Fibroblast of lung (primary cell): Measurements from ENCODE around the gene NDEL1. TPM values are rescaled to one million over a fixed set of nuclear protein-coding genes. Genes with fewer than 3 reads are reported as not detected.

Experiments
- DNase-seq, 2 donors: peaks; one replicate each; pipeline versions ENCODE4 v3.0.0 to v3.0.0-alpha.2; 2010; ENCODE audit warnings: low read depth in 2 of 2
- H2AFZ ChIP-seq: 2 replicates; pipeline ENCODE4 v1.5.1; 2012; ENCODE audit warnings: low read length, control low read depth, inconsistent platforms
- H3K27ac ChIP-seq: 2 replicates; pipeline ENCODE4 v1.5.1; 2011; ENCODE audit warnings: low read length, control low read depth; ENCODE audit not compliant: insufficient read depth
- H3K27me3 ChIP-seq: 2 replicates; pipeline ENCODE4 v1.5.1; 2011; ENCODE audit warnings: mild to moderate bottlenecking, low read length; ENCODE audit not compliant: control insufficient read depth, insufficient read depth
- H3K36me3 ChIP-seq: 2 replicates; pipeline ENCODE4 v1.5.1; 2011; ENCODE audit warnings: low read length; ENCODE audit not compliant: control insufficient read depth, insufficient read depth
- H3K4me1 ChIP-seq: 2 replicates; pipeline ENCODE4 v1.5.1; 2011; ENCODE audit warnings: low read length; ENCODE audit not compliant: control insufficient read depth, insufficient read depth; ENCODE audit errors: extremely low read depth
- H3K4me2 ChIP-seq: 2 replicates; pipeline ENCODE4 v1.5.1; 2011; ENCODE audit warnings: low read length, control low read depth; ENCODE audit not compliant: insufficient read depth; ENCODE audit errors: extremely low read depth
- H3K4me3 ChIP-seq, 4 experiments: fragments of 200-600 bp in 1 of 4; sonication (generic) in 1 of 4; replicated peaks in 1 of 4; 2 replicates each; pipeline ENCODE4 v1.5.1; 2011 to 2016; ENCODE audit warnings: low read length in 4 of 4, low read depth in 3 of 4, mild to moderate bottlenecking in 3 of 4, control low read depth in 2 of 4, inconsistent platforms in 1 of 4, mixed read lengths in 1 of 4; ENCODE audit not compliant: insufficient read depth in 1 of 4; ENCODE audit errors: control extremely low read depth in 1 of 4
- H3K79me2 ChIP-seq: 2 replicates; pipeline ENCODE4 v1.5.1; 2012; ENCODE audit warnings: mild to moderate bottlenecking, low read length, inconsistent platforms; ENCODE audit not compliant: control insufficient read depth, insufficient read depth
- H3K9ac ChIP-seq: 2 replicates; pipeline ENCODE4 v1.5.1; 2011; ENCODE audit warnings: mild to moderate bottlenecking, low read length, control low read depth; ENCODE audit not compliant: insufficient read depth
- H3K9me3 ChIP-seq: 2 replicates; pipeline ENCODE4 v1.5.1; 2012; ENCODE audit warnings: low read depth, low read length; ENCODE audit not compliant: control insufficient read depth, insufficient read depth
- H4K20me1 ChIP-seq: 2 replicates; pipeline ENCODE4 v1.5.1; 2011; ENCODE audit warnings: low read length; ENCODE audit not compliant: control insufficient read depth, insufficient read depth; ENCODE audit errors: extremely low read depth
- CTCF ChIP-seq, 2 donors: IDR thresholded peaks in 1 of 2; conservative IDR thresholded peaks in 1 of 2; 1 replicate in 1 of 2; 2 replicates in 1 of 2; pipeline ENCODE4 v1.5.1; 2011 to 2012; ENCODE audit warnings: low read length in 2 of 2, control low read depth in 1 of 2, inconsistent platforms in 1 of 2, low read depth in 1 of 2, mild to moderate bottlenecking in 1 of 2
- EZH2 ChIP-seq: IDR thresholded peaks from 2 replicates; pipeline ENCODE4 v1.5.1; 2012; ENCODE audit warnings: low read length, control low read depth, mild to moderate bottlenecking; ENCODE audit errors: missing control alignments
- polyA plus RNA-seq, 2 donors: library from polyadenylated mRNA; depleted of rRNA in 1 of 2; stranded (reverse) in 1 of 2; unstranded in 1 of 2; fragments of >200 nt; gene quantifications; 2 replicates each; pipeline ENCODE4 v1.2.1, GENCODE V29; 2011 to 2012; ENCODE audit warnings: missing spikeins in 1 of 2
- total RNA-seq: library from RNA; depleted of rRNA; stranded (reverse); fragments of >200 nt; gene quantifications from 2 replicates; pipeline ENCODE4 v1.2.1, GENCODE V29; 2014

Gene NDEL1
- total and polyA plus RNA-seq, 2 donors (not counting 1 experiment from before 2014, with no cell fraction given) = 45.4 to 88.6 TPM

DNA sequence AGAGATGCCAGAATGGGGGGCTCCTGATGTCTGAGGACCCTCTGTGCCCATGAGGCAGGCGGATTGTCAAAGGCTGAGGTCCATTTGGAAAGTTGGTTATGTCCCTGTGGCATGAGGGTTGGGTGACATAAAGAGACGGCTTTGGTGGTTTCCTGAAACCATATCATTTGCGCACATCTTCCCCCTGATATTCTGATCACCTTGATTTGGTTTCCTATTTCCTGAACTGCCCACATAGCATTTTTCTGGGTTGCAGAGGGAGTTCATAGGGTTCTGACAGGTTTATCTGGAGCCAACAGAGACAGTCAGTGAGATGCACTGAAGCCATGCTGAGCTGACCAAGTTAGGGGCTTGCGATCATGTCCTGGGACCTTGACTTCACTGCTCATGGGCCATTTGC lies 22.4 kb upstream of the NDEL1 start:
- H2AFZ ChIP-seq = no peak overlapping the region
- H3K27ac ChIP-seq = no peak overlapping the region
- no peaks in the 10 kb centered on the region for H3K79me2 ChIP-seq

DNA sequence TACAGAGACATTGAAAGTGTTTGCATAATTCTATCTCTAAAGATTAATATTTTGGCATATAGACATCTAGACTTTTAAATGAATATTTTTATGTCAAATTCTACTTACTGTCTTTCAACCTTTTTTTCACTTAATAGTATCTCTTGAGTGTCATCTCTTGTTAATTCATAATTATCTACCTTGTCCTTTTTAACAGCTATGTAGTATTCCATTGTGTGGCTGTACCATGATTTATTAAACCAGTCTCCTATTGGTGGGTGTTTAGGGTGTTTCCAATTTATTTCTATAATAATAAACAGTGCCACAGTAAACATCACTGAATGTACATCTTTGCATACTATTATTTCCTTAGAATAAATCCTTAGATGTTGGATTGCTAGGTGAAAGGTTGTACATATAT lies 21.7 kb upstream of the NDEL1 start:
- TF ChIP-seq EZH2 (no peak), CTCF (conservative IDR thresholded peaks at IDR 0.05 in 1 of 2, IDR thresholded peaks at IDR 0.05 in 1 of 2; ENCODE audit: low read depth in 1 of 2, low read length in 2 of 2) (no peak)
- Histone ChIP-seq H3K36me3 (no peaks in the 10 kb centered on the region), H3K4me1 (peaks cover 2% of the 10 kb centered on the region), H3K9ac (no peak overlapping the region), H3K9me3 (no peaks in the 10 kb centered on the region), H3K4me3 (no peak overlapping the region), H2AFZ (no peak overlapping the region), H3K27me3 (peaks cover 9% of the 10 kb centered on the region), H3K27ac (no peak overlapping the region), H4K20me1 (no peaks in the 10 kb centered on the region), H3K4me2 (no peak overlapping the region), H3K79me2 (no peaks in the 10 kb centered on the region)
- DNase-seq = no peak

More for the DNA sequence above, 22.4 kb upstream of the NDEL1 start:
- TF ChIP-seq EZH2 (no peak), CTCF (conservative IDR thresholded peaks at IDR 0.05 in 1 of 2, IDR thresholded peaks at IDR 0.05 in 1 of 2; ENCODE audit: low read depth in 1 of 2, low read length in 2 of 2) (no peak)
- Histone ChIP-seq H3K4me3 (no peak overlapping the region), H3K9ac (no peak overlapping the region), H3K4me2 (no peak overlapping the region), H3K27me3 (peaks cover 9% of the 10 kb centered on the region), H3K4me1 (peaks cover 2% of the 10 kb centered on the region), H4K20me1 (no peaks in the 10 kb centered on the region), H3K9me3 (no peaks in the 10 kb centered on the region), H3K36me3 (no peaks in the 10 kb centered on the region)
- no peak for DNase-seq

GRCh38 chr17:8417806-8418205 lies 17.9 kb upstream of the NDEL1 start:
- peaks cover 9% of the 10 kb centered on the region for H3K27me3 ChIP-seq
- TF ChIP-seq CTCF (conservative IDR thresholded peaks at IDR 0.05 in 1 of 2, IDR thresholded peaks at IDR 0.05 in 1 of 2; ENCODE audit: low read depth in 1 of 2, low read length in 2 of 2) (no peak), EZH2 (no peak)
- no peaks in the 10 kb centered on the region for H3K36me3 ChIP-seq
- no peaks in the 10 kb centered on the region for H3K9me3 ChIP-seq
- H3K79me2 ChIP-seq = no peaks in the 10 kb centered on the region
- H3K4me2 ChIP-seq = no peak overlapping the region
- no peaks in the 10 kb centered on the region for H3K4me1 ChIP-seq
- H3K4me3 ChIP-seq = no peak overlapping the region
- H3K9ac ChIP-seq = no peak overlapping the region
- no peak for DNase-seq
- no peaks in the 10 kb centered on the region for H4K20me1 ChIP-seq
- no peak overlapping the region for H3K27ac ChIP-seq
- H2AFZ ChIP-seq = no peak overlapping the region
